Measurements from ENCODE around the gene TNIK. TPM values are rescaled to one million over a fixed set of nuclear protein-coding genes. Genes with fewer than 3 reads are reported as not detected.

TNIK gene
- total RNA-seq, 4 donors from 2014 or later = 30.3 to 39.0 (median 36.8) TPM

DNA sequence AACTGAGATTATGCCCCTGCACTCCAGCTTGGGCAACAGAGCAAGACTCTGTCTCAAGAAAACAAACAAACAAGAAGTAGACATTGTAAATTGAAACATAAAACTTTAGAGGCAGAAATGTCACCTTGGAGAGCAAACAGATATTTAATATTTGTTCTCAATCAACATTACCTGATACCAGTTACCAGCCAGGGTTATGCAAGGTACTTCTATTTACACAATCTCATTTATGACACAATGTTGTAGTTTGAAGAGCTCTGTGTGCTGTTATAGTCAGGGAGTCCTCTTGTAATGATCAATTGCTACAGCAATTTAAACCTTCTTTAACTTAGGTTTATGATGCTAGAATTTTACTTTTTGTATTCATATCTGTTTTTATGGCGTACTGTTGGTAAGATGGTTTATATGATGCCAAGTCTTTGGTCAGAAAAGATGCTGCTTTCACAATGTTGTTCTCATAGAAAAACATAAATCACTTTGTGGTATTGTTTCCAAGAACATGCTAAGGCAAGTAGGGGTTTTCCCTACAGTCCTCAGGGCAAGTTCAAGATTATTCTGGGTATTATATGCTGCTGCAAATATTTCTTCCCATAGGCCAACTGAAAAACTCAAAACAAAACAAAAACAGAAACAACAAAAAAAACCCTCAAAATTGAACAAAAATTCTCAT, 173.5 kb downstream of the TNIK start:
- H3K4me3 ChIP-seq = no peak overlapping the region
- DNase-seq (ENCODE audit: extremely low spot score) = no peak
- 65% methylated on average over 1 of the region's 1 CpG for WGBS
- peak overlapping the region in 1 of 4 donors; percentile 79 for H3K27ac ChIP-seq (replicated peaks in 1 of 4)
- intact Hi-C loops (cut with DNase I) = no loop called here
- peaks cover 35 to 65% (median 51%) of the 10 kb centered on the region in 4 donors for H3K4me1 ChIP-seq
- H3K9me3 ChIP-seq = no peaks in the 10 kb centered on the region
- no peaks in the 10 kb centered on the region for H3K27me3 ChIP-seq
- H3K36me3 ChIP-seq = no peaks in the 10 kb centered on the region
- TF ChIP-seq POLR2A (IDR thresholded peaks at IDR 0.05; ENCODE audit: low read depth) = no peak
- no peak for TF ChIP-seq POLR2AphosphoS5 (IDR thresholded peaks at IDR 0.05)
- TF ChIP-seq EP300 (IDR thresholded peaks at IDR 0.05) = no peak
- TF ChIP-seq, protein P1, sequence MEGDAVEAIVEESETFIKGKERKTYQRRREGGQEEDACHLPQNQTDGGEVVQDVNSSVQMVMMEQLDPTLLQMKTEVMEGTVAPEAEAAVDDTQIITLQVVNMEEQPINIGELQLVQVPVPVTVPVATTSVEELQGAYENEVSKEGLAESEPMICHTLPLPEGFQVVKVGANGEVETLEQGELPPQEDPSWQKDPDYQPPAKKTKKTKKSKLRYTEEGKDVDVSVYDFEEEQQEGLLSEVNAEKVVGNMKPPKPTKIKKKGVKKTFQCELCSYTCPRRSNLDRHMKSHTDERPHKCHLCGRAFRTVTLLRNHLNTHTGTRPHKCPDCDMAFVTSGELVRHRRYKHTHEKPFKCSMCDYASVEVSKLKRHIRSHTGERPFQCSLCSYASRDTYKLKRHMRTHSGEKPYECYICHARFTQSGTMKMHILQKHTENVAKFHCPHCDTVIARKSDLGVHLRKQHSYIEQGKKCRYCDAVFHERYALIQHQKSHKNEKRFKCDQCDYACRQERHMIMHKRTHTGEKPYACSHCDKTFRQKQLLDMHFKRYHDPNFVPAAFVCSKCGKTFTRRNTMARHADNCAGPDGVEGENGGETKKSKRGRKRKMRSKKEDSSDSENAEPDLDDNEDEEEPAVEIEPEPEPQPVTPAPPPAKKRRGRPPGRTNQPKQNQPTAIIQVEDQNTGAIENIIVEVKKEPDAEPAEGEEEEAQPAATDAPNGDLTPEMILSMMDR (IDR thresholded peaks at IDR 0.05) = no peak

DNA sequence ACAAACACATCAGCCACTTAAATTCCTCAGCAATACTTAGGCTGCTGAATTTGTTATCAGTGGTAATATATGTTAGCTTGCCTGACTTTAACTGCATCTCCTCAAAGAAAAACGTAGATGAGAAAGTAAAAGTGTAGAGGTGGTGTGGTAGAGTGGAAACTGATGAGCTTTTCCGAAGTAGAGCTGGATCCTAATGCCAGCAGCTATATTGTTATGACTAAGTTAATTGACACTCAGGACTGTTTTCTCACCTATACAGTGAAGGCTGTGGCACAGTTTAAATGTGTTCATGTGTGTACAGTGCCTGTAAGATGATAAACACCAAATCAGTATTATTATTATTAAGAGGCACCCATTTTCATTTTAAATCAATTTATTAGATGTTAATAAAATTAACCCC, 174.9 kb downstream of the TNIK start:
- no peak for DNase-seq (ENCODE audit: extremely low spot score)
- Histone ChIP-seq H3K27ac (replicated peaks in 1 of 4) (peak overlapping the region; percentile 66 to 79 (median 76)), H3K4me3 (no peak overlapping the region), H3K27me3 (no peaks in the 10 kb centered on the region), H3K36me3 (no peaks in the 10 kb centered on the region), H3K4me1 (peaks cover 35 to 76% (median 58%) of the 10 kb centered on the region in 4 donors), H3K9me3 (no peaks in the 10 kb centered on the region)
- TF ChIP-seq EP300 (IDR thresholded peaks at IDR 0.05) (no peak), POLR2AphosphoS5 (IDR thresholded peaks at IDR 0.05) (no peak), POLR2A (IDR thresholded peaks at IDR 0.05; ENCODE audit: low read depth) (no peak)
- TF ChIP-seq, protein P1 (IDR thresholded peaks at IDR 0.05) = no peak
- intact Hi-C loops (cut with DNase I) = no loop called here
- 31% methylated on average over 2 of the region's 2 CpGs for WGBS

DNA sequence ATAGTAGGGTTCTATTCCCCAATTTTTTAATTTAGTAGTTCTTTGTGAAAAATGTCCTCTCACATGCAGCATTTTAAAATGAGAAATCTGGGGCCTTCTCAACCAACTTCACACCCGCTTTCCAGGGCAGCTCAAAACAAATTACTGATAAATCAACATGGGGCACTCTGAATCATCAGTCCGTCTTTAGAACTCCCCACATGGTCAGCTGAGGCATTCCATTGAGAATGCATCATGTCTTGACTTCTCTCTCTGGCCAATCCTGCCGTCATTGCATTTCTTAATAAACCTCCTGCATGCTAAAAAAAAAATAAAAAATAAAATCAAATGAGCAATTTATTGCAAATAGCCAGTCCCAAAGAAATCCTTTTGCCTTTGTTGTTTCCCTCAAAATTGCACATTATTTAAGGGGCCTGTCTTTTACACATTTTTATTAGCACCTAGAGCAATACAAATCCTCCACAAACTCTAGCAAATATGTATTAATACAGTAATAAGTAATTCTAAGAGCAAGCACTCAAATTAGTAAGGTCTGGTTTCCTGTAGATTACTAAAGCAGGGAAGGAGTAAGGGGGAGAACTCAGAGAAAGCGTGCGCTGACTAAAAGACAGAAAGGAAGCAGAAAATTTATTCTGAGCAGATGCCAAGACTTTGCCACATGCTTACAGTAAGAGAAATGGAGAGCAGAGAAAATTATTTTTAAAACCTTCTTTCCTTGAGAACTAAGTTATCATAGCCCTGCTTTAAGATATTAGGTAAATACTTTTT, 175.7 kb downstream of the TNIK start:
- Histone ChIP-seq H3K36me3 (no peaks in the 10 kb centered on the region), H3K4me3 (no peak overlapping the region), H3K27ac (replicated peaks in 1 of 4) (peak overlapping the region; percentile 66 to 79 (median 76)), H3K27me3 (no peaks in the 10 kb centered on the region), H3K4me1 (peaks cover 35 to 74% (median 58%) of the 10 kb centered on the region in 4 donors), H3K9me3 (no peaks in the 10 kb centered on the region)
- intact Hi-C loops (cut with DNase I) = no loop called here
- DNase-seq (ENCODE audit: extremely low spot score) = no peak
- TF ChIP-seq, protein P1 (IDR thresholded peaks at IDR 0.05) = no peak
- no peak for TF ChIP-seq POLR2A (IDR thresholded peaks at IDR 0.05; ENCODE audit: low read depth)
- no peak for TF ChIP-seq EP300 (IDR thresholded peaks at IDR 0.05)
- TF ChIP-seq POLR2AphosphoS5 (IDR thresholded peaks at IDR 0.05) = peak; percentile 16 to 65
- 26% methylated on average over 5 of the region's 5 CpGs for WGBS

DNA sequence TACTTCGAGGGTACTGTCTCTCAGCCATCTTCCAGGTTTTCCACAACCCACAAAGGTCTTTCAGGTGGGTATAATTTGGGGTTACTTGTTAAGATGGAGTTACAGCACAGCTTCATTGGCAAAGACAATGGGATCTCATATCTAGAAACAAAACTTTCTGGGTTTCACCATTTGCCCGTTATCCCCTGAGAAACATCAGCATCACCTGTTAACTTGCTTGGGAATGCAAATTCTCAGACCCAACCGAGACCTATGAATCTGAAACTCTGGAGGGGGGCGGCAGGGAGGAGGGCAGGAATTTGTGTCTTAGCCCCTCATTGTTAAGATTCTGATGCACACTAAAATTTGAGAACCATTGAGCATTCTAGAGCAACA, 176.4 kb downstream of the TNIK start:
- H3K27me3 ChIP-seq = no peaks in the 10 kb centered on the region
- peaks cover 32 to 68% (median 55%) of the 10 kb centered on the region in 4 donors for H3K4me1 ChIP-seq
- no peak overlapping the region for H3K4me3 ChIP-seq
- 93% methylated on average over 4 of the region's 4 CpGs for WGBS
- no peak for DNase-seq (ENCODE audit: extremely low spot score)
- TF ChIP-seq EP300 (IDR thresholded peaks at IDR 0.05) = no peak
- no peak for TF ChIP-seq POLR2AphosphoS5 (IDR thresholded peaks at IDR 0.05)
- TF ChIP-seq POLR2A (IDR thresholded peaks at IDR 0.05; ENCODE audit: low read depth) = no peak
- TF ChIP-seq, protein P1 (IDR thresholded peaks at IDR 0.05) = no peak
- intact Hi-C loops (cut with DNase I) = no loop called here
- no peaks in the 10 kb centered on the region for H3K9me3 ChIP-seq
- peak overlapping the region; percentile 66 to 79 (median 76) for H3K27ac ChIP-seq (replicated peaks in 1 of 4)
- no peaks in the 10 kb centered on the region for H3K36me3 ChIP-seq

Measured in esophagus muscularis mucosa (tissue), 4 donors.